HG03575 (cell line): Measurements from ENCODE around the gene KRT78.

Source experiments
- ATAC-seq: cut with Tn5 transposase; IDR thresholded peaks from one replicate; pipeline ENCODE4 v1.9.1; 2021; ENCODE audit not compliant: unreplicated experiment, insufficient number of reproducible peaks, low FRiP score; ENCODE audit errors: extremely low read depth

Gene KRT78

GRCh38 chr12:52817003-52817698 lies 31.6 kb downstream of the KRT78 start:
- ATAC-seq: no peak

GRCh38 chr12:52815676-52816588 lies 32.9 kb downstream of the KRT78 start:
- ATAC-seq: no peak

GRCh38 chr12:52815161-52815560 lies 33.6 kb downstream of the KRT78 start:
- ATAC-seq: no peak

GRCh38 chr12:52814710-52815155 lies 34.1 kb downstream of the KRT78 start:
- no peak for ATAC-seq

- ATAC-seq: no peak
These were observed 34.7 kb downstream of the KRT78 start, which contains the start of gene KRT4 for GRCh38 chr12:52813885-52814709. TSS of gene KRT4 (minus strand) at chr12:52814116. CDS start at chr12:52814058, 58 bp downstream.

GRCh38 chr12:52813203-52813819 lies 35.5 kb downstream of the KRT78 start:
- ATAC-seq: no peak

GRCh38 chr12:52812749-52813148 lies 36.0 kb downstream of the KRT78 start:
- no peak for ATAC-seq

GRCh38 chr12:52812073-52812400 lies 36.8 kb downstream of the KRT78 start:
- no peak for ATAC-seq

- ATAC-seq: no peak
These were observed 37.4 kb downstream of the KRT78 start for GRCh38 chr12:52811191-52812072.

GRCh38 chr12:52810554-52810953 lies 38.2 kb downstream of the KRT78 start:
- no peak for ATAC-seq

GRCh38 chr12:52809166-52809565 lies 39.6 kb downstream of the KRT78 start:
- ATAC-seq: no peak

- ATAC-seq: no peak
These were observed 40.1 kb downstream of the KRT78 start for GRCh38 chr12:52808573-52809160.

- no peak for ATAC-seq
These were observed 41.0 kb downstream of the KRT78 start for GRCh38 chr12:52807544-52808470.

GRCh38 chr12:52806821-52807543 lies 41.8 kb downstream of the KRT78 start:
- ATAC-seq: no peak

- ATAC-seq: no peak
These were observed 42.5 kb downstream of the KRT78 start for GRCh38 chr12:52806169-52806811.

GRCh38 chr12:52805739-52806138 lies 43.1 kb downstream of the KRT78 start:
- ATAC-seq: no peak
